ENCODE measurements around the gene MED29. TPM values are rescaled to one million over a fixed set of nuclear protein-coding genes. Genes with fewer than 3 reads are reported as not detected.
A peak's percentile ranks its signal among the peaks of the same experiment; 100 is the strongest.

The MED29 gene
- total and polyA plus RNA-seq, 12 donors = 36.1 to 221 (median 58.4) TPM

DNA sequence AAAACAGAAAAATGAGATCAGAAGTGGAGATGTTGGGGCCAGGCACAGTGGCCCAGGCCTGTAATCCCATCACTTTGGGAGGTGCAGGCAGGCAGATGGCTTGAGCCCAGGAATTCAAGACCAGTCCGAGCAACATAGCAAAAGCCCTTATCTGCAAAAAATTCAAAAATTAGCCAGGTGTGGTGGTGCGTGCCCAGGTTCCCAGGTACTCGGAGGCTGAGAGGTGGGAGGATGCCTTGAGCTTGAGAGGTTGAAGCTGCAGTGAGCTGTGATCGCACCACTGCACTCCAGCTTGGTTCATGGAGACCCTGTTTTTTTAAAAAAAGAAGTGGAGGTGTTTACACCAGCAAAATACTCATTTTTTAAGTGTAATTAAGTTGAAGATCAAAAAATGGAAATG is 8.9 kb downstream of the MED29 start:
- intact Hi-C loops (cut with DNase I) = no loop called here
- 80 to 94% (median 92%) methylated on average over 4 of the region's 4 CpGs for WGBS, 4 donors
- DNase-seq = no peak
- Histone ChIP-seq H3K4me1 (replicated peaks in 1 of 2) (peaks cover 35 to 52% of the 10 kb centered on the region in 2 donors), H3K27ac (no peak overlapping the region), H3K36me3 (replicated peaks in 1 of 2) (peaks cover 0 to 3% of the 10 kb centered on the region in 2 donors), H3K9me3 (replicated peaks in 1 of 3) (no peaks in the 10 kb centered on the region), H3K4me3 (no peak overlapping the region), H3K27me3 (no peaks in the 10 kb centered on the region)
- TF ChIP-seq, protein P1, sequence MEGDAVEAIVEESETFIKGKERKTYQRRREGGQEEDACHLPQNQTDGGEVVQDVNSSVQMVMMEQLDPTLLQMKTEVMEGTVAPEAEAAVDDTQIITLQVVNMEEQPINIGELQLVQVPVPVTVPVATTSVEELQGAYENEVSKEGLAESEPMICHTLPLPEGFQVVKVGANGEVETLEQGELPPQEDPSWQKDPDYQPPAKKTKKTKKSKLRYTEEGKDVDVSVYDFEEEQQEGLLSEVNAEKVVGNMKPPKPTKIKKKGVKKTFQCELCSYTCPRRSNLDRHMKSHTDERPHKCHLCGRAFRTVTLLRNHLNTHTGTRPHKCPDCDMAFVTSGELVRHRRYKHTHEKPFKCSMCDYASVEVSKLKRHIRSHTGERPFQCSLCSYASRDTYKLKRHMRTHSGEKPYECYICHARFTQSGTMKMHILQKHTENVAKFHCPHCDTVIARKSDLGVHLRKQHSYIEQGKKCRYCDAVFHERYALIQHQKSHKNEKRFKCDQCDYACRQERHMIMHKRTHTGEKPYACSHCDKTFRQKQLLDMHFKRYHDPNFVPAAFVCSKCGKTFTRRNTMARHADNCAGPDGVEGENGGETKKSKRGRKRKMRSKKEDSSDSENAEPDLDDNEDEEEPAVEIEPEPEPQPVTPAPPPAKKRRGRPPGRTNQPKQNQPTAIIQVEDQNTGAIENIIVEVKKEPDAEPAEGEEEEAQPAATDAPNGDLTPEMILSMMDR (IDR thresholded peaks at IDR 0.05) = no peak
- TF ChIP-seq POLR2A (IDR thresholded peaks at IDR 0.05) = no peak

- peak overlapping the region; percentile 93 to 100 (median 98) for H3K27ac ChIP-seq
- TF ChIP-seq, protein P1 (IDR thresholded peaks at IDR 0.05) = no peak
- no peak for TF ChIP-seq POLR2A (IDR thresholded peaks at IDR 0.05)
- H3K36me3 ChIP-seq (replicated peaks in 1 of 2) = peaks cover 0 to under 1% of the 10 kb centered on the region in 2 donors
- no peaks in the 10 kb centered on the region for H3K27me3 ChIP-seq
- no peak overlapping the region for H3K4me3 ChIP-seq
- intact Hi-C loops (cut with DNase I) = no loop called here
- peak in 1 of 7 donors; percentile 45 for DNase-seq
- WGBS, 4 donors = 40 to 55% (median 47%) methylated on average over 3 to 4 of the region's 4 CpGs
- H3K9me3 ChIP-seq (replicated peaks in 1 of 3) = no peaks in the 10 kb centered on the region
- peaks cover 35 to 61% of the 10 kb centered on the region in 2 donors for H3K4me1 ChIP-seq (replicated peaks in 1 of 2)
Measured at GRCh38 chr19:39401070-39401548, 9.9 kb downstream of the MED29 start.

- TF ChIP-seq POLR2A (IDR thresholded peaks at IDR 0.05) = peak; percentile 34 to 69
- TF ChIP-seq, protein P1 (IDR thresholded peaks at IDR 0.05) = peak in 2 of 6 experiments; percentile 4 to 11
- H3K27me3 ChIP-seq = no peaks in the 10 kb centered on the region
- H3K4me1 ChIP-seq (replicated peaks in 1 of 2) = peaks cover 35 to 62% of the 10 kb centered on the region in 2 donors
- peak overlapping the region; percentile 93 to 100 (median 98) for H3K27ac ChIP-seq
- no peak overlapping the region for H3K4me3 ChIP-seq
- no peaks in the 10 kb centered on the region for H3K9me3 ChIP-seq (replicated peaks in 1 of 3)
- no peaks in the 10 kb centered on the region for H3K36me3 ChIP-seq (replicated peaks in 1 of 2)
- intact Hi-C loops (cut with DNase I) = no loop called here
- DNase-seq = peak; percentile 74 to 92 (median 89)
- 24 to 39% (median 28%) methylated on average over 13 to 25 of the region's 25 CpGs for WGBS, 4 donors
Measured at GRCh38 chr19:39401549-39402345, 10.6 kb downstream of the MED29 start.

DNA sequence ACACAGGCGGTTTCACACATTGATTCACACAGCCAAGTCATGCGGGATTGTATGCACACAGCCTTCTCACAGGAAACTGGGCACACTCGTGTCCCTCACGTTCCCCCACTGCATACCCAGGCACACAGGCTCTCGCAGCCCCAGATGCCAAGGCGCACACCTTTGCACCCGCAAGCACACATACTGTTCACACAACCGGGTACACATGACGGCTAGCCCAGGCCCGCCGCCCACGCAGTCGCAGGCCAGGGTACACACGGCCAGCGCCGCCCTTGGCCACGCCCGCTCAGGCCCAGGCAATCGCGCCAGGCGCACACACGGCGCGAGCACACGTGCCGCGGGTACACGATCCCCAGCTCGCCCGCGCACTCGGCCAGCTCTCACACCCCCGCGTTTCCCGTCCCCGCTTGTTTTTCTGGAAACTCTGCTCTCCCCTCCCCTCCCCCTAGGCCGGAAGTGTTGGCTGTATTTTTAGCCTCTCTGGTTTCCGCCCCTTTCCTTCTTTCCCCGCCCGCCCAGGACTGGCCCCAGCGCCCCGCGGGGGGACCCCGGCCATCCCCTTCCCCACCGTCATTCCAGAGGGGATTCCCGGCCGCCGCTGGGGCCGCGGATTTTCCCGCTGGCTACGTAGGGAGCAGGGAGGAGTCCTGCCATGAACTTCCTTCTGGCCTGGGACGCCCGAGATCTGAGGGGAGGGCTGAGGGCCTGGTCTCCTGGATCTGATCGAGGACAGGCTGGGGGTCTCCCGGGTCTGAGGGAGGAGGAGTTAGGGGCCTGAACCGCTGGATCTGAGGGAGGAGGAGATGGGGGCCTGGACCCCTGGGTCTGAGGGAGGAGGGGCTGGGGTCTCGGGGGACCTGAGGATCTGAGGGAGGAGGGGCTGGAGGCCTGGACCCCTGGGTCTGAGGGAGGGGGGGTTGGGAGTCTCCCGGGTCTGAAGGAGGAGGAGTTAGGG is 11.4 kb downstream of the MED29 start:
- H3K27ac ChIP-seq = peak overlapping the region; percentile 96 to 100 (median 99)
- 1 to 3% (median 2%) methylated on average over 23 to 59 of the region's 59 CpGs for WGBS, 4 donors
- no peaks in the 10 kb centered on the region for H3K27me3 ChIP-seq
- TF ChIP-seq POLR2A (IDR thresholded peaks at IDR 0.05) = peak in 1 of 2 donors; percentile 55
- TF ChIP-seq, protein P1 (IDR thresholded peaks at IDR 0.05) = no peak
- peaks cover 0 to 1% of the 10 kb centered on the region in 2 donors for H3K36me3 ChIP-seq (replicated peaks in 1 of 2)
- intact Hi-C loops (cut with DNase I) = no loop called here
- no peaks in the 10 kb centered on the region for H3K9me3 ChIP-seq (replicated peaks in 1 of 3)
- DNase-seq = peak; percentile 87 to 96 (median 94)
- peaks cover 31 to 56% of the 10 kb centered on the region in 2 donors for H3K4me1 ChIP-seq (replicated peaks in 1 of 2)
- H3K4me3 ChIP-seq = peak overlapping the region in 2 of 4 donors; percentile 21 to 58

Measured in adrenal gland (tissue), 12 donors.